GM21737 (cell line): ENCODE results near the gene FFAR1.

Experiments
- ATAC-seq: cut with Tn5 transposase; IDR thresholded peaks from one replicate; pipeline ENCODE4 v1.9.1; 2021; ENCODE audit warnings: mild to moderate bottlenecking, moderate library complexity; ENCODE audit not compliant: unreplicated experiment

The FFAR1 gene

GRCh38 chr19:35314858-35315470, 32.7 kb upstream of the FFAR1 start:
- no peak for ATAC-seq

GRCh38 chr19:35315883-35316282, 31.8 kb upstream of the FFAR1 start:
- no peak for ATAC-seq

GRCh38 chr19:35316560-35316959, 31.1 kb upstream of the FFAR1 start:
- no peak for ATAC-seq

- ATAC-seq: no peak
These were observed 30.1 kb upstream of the FFAR1 start for GRCh38 chr19:35317464-35318043.

- no peak for ATAC-seq
These were observed 28.8 kb upstream of the FFAR1 start for GRCh38 chr19:35318679-35319448.

- ATAC-seq: no peak
These were observed 27.5 kb upstream of the FFAR1 start for GRCh38 chr19:35320065-35320713.

GRCh38 chr19:35321291-35321690, 26.4 kb upstream of the FFAR1 start:
- ATAC-seq: no peak

GRCh38 chr19:35322014-35322413, 25.7 kb upstream of the FFAR1 start:
- no peak for ATAC-seq

GRCh38 chr19:35327642-35328041, 20.1 kb upstream of the FFAR1 start:
- ATAC-seq: no peak

- peak; percentile 36 for ATAC-seq
These were observed 18.8 kb upstream of the FFAR1 start, which contains the start of gene CD22 for GRCh38 chr19:35328851-35329285. Gene CD22 (plus strand): TSS chr19:35329187. CDS start chr19:35332041, 2,854 bp downstream.

- peak; percentile 4 for ATAC-seq
These were observed 18.4 kb upstream of the FFAR1 start for GRCh38 chr19:35329323-35329722.

GRCh38 chr19:35330475-35330874, 17.2 kb upstream of the FFAR1 start:
- ATAC-seq: peak; percentile 46

GRCh38 chr19:35331551-35332214, 16.0 kb upstream of the FFAR1 start:
- no peak for ATAC-seq

- no peak for ATAC-seq
These were observed 14.9 kb upstream of the FFAR1 start for GRCh38 chr19:35332817-35333216.

GRCh38 chr19:35334144-35334753, 13.5 kb upstream of the FFAR1 start:
- ATAC-seq: no peak

GRCh38 chr19:35336166-35336955, 11.3 kb upstream of the FFAR1 start:
- ATAC-seq: no peak

GRCh38 chr19:35337097-35337983, 10.4 kb upstream of the FFAR1 start:
- ATAC-seq: no peak

- no peak for ATAC-seq
These were observed 9.8 kb upstream of the FFAR1 start for GRCh38 chr19:35337984-35338296.

- no peak for ATAC-seq
These were observed 7.3 kb upstream of the FFAR1 start for GRCh38 chr19:35340431-35340830.
